PFSK-1 (cell line): Measurements from ENCODE around the gene HMGCR.

Source experiments
- FOXP2 ChIP-seq: optimal IDR thresholded peaks from 2 replicates; pipeline ENCODE3; 2011; ENCODE audit warnings: borderline replicate concordance, control low read depth, inconsistent platforms; ENCODE audit not compliant: insufficient read depth; ENCODE audit errors: extremely low read length, extremely low read depth
- POLR2AphosphoS5 ChIP-seq: IDR thresholded peaks from 2 replicates; pipeline ENCODE4 v1.6.1; 2012; ENCODE audit warnings: low read depth, mild to moderate bottlenecking, control low read depth, low read length, moderate library complexity
- SIN3A ChIP-seq: IDR thresholded peaks from 2 replicates; pipeline ENCODE4 v1.6.1; 2012; ENCODE audit warnings: mild to moderate bottlenecking, low read length, moderate library complexity, borderline replicate concordance; ENCODE audit not compliant: insufficient read depth
- TAF1 ChIP-seq: IDR thresholded peaks from 2 replicates; pipeline ENCODE4 v1.6.1; 2012; ENCODE audit warnings: low read length, control low read depth, borderline replicate concordance; ENCODE audit not compliant: insufficient read depth
- TF ChIP-seq, protein P1 (sequence below), 2 experiments: IDR thresholded peaks; 2 replicates each; pipeline versions ENCODE4 v1.6.1 to v1.8.0; 2011 to 2012; ENCODE audit warnings: low read depth in 2 of 2, low read length in 2 of 2, control low read depth in 1 of 2, inconsistent platforms in 1 of 2, mild to moderate bottlenecking in 1 of 2, moderate library complexity in 1 of 2; ENCODE audit not compliant: insufficient read depth in 1 of 2

The HMGCR gene

GRCh38 chr5:75373862-75374261, 36.8 kb downstream of the HMGCR start:
- TF ChIP-seq POLR2AphosphoS5 (no peak), SIN3A (no peak), TAF1 (no peak), FOXP2 (no peak)
- TF ChIP-seq, protein P1, sequence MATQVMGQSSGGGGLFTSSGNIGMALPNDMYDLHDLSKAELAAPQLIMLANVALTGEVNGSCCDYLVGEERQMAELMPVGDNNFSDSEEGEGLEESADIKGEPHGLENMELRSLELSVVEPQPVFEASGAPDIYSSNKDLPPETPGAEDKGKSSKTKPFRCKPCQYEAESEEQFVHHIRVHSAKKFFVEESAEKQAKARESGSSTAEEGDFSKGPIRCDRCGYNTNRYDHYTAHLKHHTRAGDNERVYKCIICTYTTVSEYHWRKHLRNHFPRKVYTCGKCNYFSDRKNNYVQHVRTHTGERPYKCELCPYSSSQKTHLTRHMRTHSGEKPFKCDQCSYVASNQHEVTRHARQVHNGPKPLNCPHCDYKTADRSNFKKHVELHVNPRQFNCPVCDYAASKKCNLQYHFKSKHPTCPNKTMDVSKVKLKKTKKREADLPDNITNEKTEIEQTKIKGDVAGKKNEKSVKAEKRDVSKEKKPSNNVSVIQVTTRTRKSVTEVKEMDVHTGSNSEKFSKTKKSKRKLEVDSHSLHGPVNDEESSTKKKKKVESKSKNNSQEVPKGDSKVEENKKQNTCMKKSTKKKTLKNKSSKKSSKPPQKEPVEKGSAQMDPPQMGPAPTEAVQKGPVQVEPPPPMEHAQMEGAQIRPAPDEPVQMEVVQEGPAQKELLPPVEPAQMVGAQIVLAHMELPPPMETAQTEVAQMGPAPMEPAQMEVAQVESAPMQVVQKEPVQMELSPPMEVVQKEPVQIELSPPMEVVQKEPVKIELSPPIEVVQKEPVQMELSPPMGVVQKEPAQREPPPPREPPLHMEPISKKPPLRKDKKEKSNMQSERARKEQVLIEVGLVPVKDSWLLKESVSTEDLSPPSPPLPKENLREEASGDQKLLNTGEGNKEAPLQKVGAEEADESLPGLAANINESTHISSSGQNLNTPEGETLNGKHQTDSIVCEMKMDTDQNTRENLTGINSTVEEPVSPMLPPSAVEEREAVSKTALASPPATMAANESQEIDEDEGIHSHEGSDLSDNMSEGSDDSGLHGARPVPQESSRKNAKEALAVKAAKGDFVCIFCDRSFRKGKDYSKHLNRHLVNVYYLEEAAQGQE (IDR thresholded peaks at IDR 0.05; ENCODE audit: insufficient read depth in 1 of 2, low read depth in 2 of 2, low read length in 2 of 2): no peak

DNA sequence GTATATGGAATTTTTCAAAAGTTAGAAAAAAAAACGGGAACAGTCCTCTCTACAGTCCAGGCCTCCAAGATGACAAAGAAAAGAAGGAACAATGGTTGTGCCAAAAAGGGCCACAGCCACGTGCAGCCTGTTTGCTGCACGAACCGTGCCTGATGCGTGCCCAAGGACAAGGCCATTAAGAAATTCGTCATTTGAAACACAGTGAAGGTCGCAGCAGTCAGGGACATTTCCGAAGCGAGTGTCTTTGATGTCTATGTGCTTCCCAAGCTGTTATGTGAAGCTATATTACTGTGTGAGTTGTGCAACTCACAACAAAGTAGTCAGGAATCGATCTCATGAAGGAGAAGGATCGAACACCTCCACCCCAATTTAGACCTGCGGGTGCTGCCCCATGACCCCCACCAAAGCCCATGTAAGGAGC, 37.4 kb downstream of the HMGCR start:
- no peak for TF ChIP-seq SIN3A
- TF ChIP-seq, protein P1 (IDR thresholded peaks at IDR 0.05; ENCODE audit: insufficient read depth in 1 of 2, low read depth in 2 of 2, low read length in 2 of 2): no peak
- TF ChIP-seq FOXP2: no peak
- no peak for TF ChIP-seq POLR2AphosphoS5
- TF ChIP-seq TAF1: no peak

DNA sequence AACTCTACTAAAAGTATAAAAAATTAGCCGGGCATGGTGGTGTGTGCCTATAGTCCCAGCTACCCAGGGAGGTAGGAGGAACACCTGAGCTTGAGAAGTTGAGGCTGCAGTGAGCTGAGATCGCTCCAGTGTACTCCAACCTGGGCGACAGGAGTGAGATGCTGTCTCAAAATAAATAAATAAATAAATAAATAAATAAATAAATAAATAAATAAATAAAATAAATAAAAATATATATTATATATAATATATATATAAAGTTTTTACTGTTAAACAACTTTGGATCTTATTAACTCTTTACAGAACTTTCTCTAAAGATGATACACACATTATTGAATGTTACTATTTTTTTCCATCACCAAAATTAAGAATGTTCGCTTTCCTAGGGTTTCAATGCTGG, 38.4 kb downstream of the HMGCR start:
- TF ChIP-seq FOXP2 (no peak), SIN3A (no peak), TAF1 (no peak), POLR2AphosphoS5 (no peak)
- TF ChIP-seq, protein P1 (IDR thresholded peaks at IDR 0.05; ENCODE audit: insufficient read depth in 1 of 2, low read depth in 2 of 2, low read length in 2 of 2): no peak

GRCh38 chr5:75380099-75380498, 43.1 kb downstream of the HMGCR start:
- no peak for TF ChIP-seq FOXP2
- TF ChIP-seq, protein P1 (IDR thresholded peaks at IDR 0.05; ENCODE audit: insufficient read depth in 1 of 2, low read depth in 2 of 2, low read length in 2 of 2): no peak
- no peak for TF ChIP-seq SIN3A
- TF ChIP-seq POLR2AphosphoS5: no peak
- no peak for TF ChIP-seq TAF1

DNA sequence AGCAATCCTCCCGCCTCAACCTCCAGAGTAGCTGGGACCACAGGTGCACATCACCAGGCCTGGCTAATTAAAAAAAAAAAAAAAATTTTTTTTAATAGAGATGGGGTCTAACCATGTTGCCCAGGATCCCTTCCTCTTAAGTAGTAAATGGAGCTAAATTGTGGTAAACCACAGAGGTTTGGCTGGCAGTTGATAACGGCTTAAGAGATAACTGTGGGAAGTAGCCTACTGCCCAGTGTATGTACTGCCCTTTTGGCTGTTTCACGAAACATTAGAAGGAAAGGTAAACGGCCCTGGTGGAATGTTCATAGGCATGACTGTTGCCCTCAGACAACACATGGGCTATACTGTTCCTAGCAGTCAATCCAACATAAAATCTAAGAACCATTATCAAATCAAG, 44.4 kb downstream of the HMGCR start:
- TF ChIP-seq TAF1 (no peak), SIN3A (no peak)
- TF ChIP-seq, protein P1 (IDR thresholded peaks at IDR 0.05; ENCODE audit: insufficient read depth in 1 of 2, low read depth in 2 of 2, low read length in 2 of 2): no peak
